ENCODE measurements around the gene RBBP9.

RBBP9 gene

GRCh38 chr20:18466894-18467730 is 29.9 kb downstream of the RBBP9 start, which contains the start of the genes DZANK1 and POLR3F:
TSS of gene DZANK1 (minus strand) at chr20:18467030. CDS start at chr20:18465358, 1,672 bp downstream.
TSS of gene POLR3F (plus strand) at chr20:18467390. CDS start at chr20:18467507, 117 bp downstream.
- no peaks in the 10 kb centered on the region for H4K20me1 ChIP-seq (ENCODE audit: insufficient read depth, low read length)
- H3K27ac ChIP-seq (ENCODE audit: low read depth, low read length, poor library complexity, severe bottlenecking): no peak within 1 kb of the TSS
- H3K27me3 ChIP-seq (ENCODE audit: insufficient read depth, low read length): no peaks in the 10 kb centered on the region
- H2AFZ ChIP-seq (ENCODE audit: low read length): peak within 1 kb of the TSS; percentile 37; the same call in 1 of the 2 replicates
- H3K9me3 ChIP-seq (ENCODE audit: low read length): no peaks in the 10 kb centered on the region
- H3K9ac ChIP-seq (ENCODE audit: low read length): peak within 1 kb of the TSS; percentile 86
- peaks cover 13% of the 10 kb centered on the region for H3K79me2 ChIP-seq (ENCODE audit: insufficient read depth, low read length)
- H3K9me2 ChIP-seq (ENCODE audit: low read depth, low read length): no peaks in the 10 kb centered on the region
- peak within 1 kb of the TSS; percentile 90 for H3K4me3 ChIP-seq (ENCODE audit: low read depth, low read length, poor library complexity, severe bottlenecking)
- H3K36me3 ChIP-seq (ENCODE audit: insufficient read depth, low read length): peaks cover 7% of the 10 kb centered on the region; the same call in 1 of the 2 replicates
- H3K4me1 ChIP-seq (ENCODE audit: insufficient read depth, low read length, severe bottlenecking): peaks cover 19% of the 10 kb centered on the region
- H3K4me2 ChIP-seq (ENCODE audit: low read length): peak within 1 kb of the TSS; percentile 99
- H3F3A ChIP-seq (ENCODE audit: insufficient read depth, low read length): no peaks in the 10 kb centered on the region
- TF ChIP-seq CTCF (IDR thresholded peaks at IDR 0.05; ENCODE audit: low read length) (no peak), EZH2 (IDR thresholded peaks at IDR 0.05; ENCODE audit: borderline replicate concordance, low read length) (no peak)

GRCh38 chr20:18466574-18466893 is 30.5 kb downstream of the RBBP9 start:
- Histone ChIP-seq H3K4me3 (ENCODE audit: low read depth, low read length, poor library complexity, severe bottlenecking) (peak overlapping the region; percentile 90), H3K4me1 (ENCODE audit: insufficient read depth, low read length, severe bottlenecking) (peaks cover 19% of the 10 kb centered on the region), H2AFZ (ENCODE audit: low read length) (peak overlapping the region; percentile 37; the same call in 1 of the 2 replicates), H3K79me2 (ENCODE audit: insufficient read depth, low read length) (peaks cover 13% of the 10 kb centered on the region), H3K9ac (ENCODE audit: low read length) (peak overlapping the region; percentile 86; the same call in 1 of the 2 replicates), H4K20me1 (ENCODE audit: insufficient read depth, low read length) (no peaks in the 10 kb centered on the region), H3K27me3 (ENCODE audit: insufficient read depth, low read length) (no peaks in the 10 kb centered on the region), H3K4me2 (ENCODE audit: low read length) (peak overlapping the region; percentile 99), H3K9me3 (ENCODE audit: low read length) (no peaks in the 10 kb centered on the region), H3K36me3 (ENCODE audit: insufficient read depth, low read length) (peaks cover 7% of the 10 kb centered on the region; the same call in 1 of the 2 replicates), H3K27ac (ENCODE audit: low read depth, low read length, poor library complexity, severe bottlenecking) (no peak overlapping the region), H3F3A (ENCODE audit: insufficient read depth, low read length) (no peaks in the 10 kb centered on the region), H3K9me2 (ENCODE audit: low read depth, low read length) (no peaks in the 10 kb centered on the region)
- TF ChIP-seq EZH2 (IDR thresholded peaks at IDR 0.05; ENCODE audit: borderline replicate concordance, low read length) (no peak), CTCF (IDR thresholded peaks at IDR 0.05; ENCODE audit: low read length) (no peak)

GRCh38 chr20:18465536-18466200 is 31.4 kb downstream of the RBBP9 start:
- no peak overlapping the region for H3K4me3 ChIP-seq (ENCODE audit: low read depth, low read length, poor library complexity, severe bottlenecking)
- no peaks in the 10 kb centered on the region for H3K36me3 ChIP-seq (ENCODE audit: insufficient read depth, low read length)
- no peak overlapping the region; the same call in 1 of the 2 replicates for H3K9ac ChIP-seq (ENCODE audit: low read length)
- no peaks in the 10 kb centered on the region for H3F3A ChIP-seq (ENCODE audit: insufficient read depth, low read length)
- no peaks in the 10 kb centered on the region for H3K9me3 ChIP-seq (ENCODE audit: low read length)
- no peak overlapping the region for H2AFZ ChIP-seq (ENCODE audit: low read length)
- H4K20me1 ChIP-seq (ENCODE audit: insufficient read depth, low read length): no peaks in the 10 kb centered on the region
- H3K4me1 ChIP-seq (ENCODE audit: insufficient read depth, low read length, severe bottlenecking): peaks cover 19% of the 10 kb centered on the region
- no peaks in the 10 kb centered on the region for H3K9me2 ChIP-seq (ENCODE audit: low read depth, low read length)
- TF ChIP-seq EZH2 (IDR thresholded peaks at IDR 0.05; ENCODE audit: borderline replicate concordance, low read length) (no peak), CTCF (IDR thresholded peaks at IDR 0.05; ENCODE audit: low read length) (no peak)
- no peak overlapping the region for H3K27ac ChIP-seq (ENCODE audit: low read depth, low read length, poor library complexity, severe bottlenecking)
- H3K4me2 ChIP-seq (ENCODE audit: low read length): peak overlapping the region; percentile 99; the same call in 1 of the 2 replicates
- H3K27me3 ChIP-seq (ENCODE audit: insufficient read depth, low read length): no peaks in the 10 kb centered on the region
- peaks cover 13% of the 10 kb centered on the region for H3K79me2 ChIP-seq (ENCODE audit: insufficient read depth, low read length)
